ENCODE measurements around the gene SLC25A6.
"Not testable (repeated sequence)": the region's sequence is repeated elsewhere in the genome, so short reads cannot be mapped to it uniquely, and the experiment has no call there.

SLC25A6 gene

DNA sequence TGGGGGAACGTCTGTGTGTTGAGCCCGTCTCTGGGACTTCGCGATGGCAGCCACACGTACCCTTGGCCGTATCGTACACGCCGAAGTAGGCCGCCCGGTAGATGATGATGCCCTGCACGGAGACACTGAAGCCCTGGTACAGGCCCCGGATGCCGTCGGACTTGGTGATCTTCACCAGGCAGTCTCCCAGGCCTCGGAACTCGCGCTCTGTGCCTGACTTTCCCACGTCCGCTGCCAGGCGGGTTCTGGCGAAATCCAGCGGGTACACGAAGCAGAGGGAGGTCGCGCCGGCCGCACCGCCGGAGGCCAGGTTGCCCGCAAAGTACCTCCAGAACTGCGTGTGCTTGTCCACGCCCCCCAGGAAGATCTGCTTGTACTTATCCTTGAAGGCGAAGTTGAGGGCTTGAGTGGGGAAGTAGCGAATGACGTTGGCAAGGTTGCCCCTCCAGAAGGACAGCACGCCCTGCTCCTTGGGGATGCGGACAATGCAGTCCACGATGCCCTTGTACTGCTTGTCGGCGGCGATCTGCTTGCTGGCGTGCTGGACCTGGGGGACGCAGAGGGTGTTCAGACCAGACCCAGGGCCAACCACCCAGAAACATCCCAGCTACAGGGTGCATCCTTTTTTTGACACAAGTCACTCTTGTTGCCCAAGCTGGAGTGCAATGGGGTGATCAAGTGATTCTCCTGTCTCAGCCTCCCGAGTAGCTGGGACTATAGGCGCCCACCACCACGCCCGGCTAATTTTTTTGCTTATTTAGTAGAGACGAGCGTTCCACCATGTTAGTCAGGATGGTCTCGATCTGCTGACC, 2.5 kb downstream of the SLC25A6 start:
- no peak for DNase-seq

DNA sequence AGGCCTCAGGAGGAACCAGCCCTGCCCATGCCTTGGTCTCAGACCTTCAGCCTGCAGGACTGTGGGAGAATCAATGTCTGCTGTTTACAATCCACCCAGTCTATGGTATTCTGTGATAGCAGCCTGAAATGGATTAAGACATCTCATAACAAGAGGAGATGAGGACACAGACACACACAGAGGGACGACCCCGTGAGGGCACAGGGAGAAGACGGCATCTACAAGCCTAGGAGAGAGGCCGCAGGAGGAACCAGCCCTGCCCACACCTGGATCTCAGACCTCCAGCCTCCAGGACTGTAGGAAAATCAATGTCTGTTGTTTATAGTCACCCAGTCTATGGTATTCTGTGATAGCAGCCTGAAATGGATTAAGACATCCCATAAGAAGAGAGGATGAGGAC, 3.3 kb downstream of the SLC25A6 start:
- no peak for DNase-seq

DNA sequence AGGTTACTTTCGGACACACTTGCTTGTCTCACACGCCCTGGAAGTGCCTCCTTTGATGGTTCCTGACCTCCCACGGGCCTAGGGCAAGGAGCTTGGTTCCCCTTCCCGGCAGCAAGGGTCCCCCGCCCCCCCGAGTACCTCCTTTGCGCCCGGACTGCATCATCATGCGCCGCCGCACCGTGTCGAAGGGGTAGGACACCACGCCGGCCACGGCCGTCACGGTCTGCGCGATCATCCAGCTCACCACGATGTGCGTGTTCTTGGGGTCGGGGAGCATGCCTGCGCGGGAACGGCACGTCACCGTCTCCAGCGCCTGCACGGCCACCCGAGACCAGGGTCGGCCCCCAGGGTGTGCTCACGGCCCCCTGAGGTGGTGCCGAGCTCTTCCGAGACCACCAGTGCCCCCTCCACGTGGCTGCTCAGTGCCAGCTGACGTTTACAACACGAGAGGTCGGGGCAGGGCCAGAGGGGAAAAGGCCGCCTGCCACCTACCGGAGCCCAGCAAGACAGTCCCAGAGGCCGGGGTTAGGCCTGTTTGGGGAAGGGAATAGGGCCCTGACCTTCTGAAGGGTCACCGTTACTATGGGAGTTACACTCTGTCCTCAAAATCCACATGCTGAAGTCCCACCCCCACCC, 4.7 kb downstream of the SLC25A6 start:
- no peak for DNase-seq

DNA sequence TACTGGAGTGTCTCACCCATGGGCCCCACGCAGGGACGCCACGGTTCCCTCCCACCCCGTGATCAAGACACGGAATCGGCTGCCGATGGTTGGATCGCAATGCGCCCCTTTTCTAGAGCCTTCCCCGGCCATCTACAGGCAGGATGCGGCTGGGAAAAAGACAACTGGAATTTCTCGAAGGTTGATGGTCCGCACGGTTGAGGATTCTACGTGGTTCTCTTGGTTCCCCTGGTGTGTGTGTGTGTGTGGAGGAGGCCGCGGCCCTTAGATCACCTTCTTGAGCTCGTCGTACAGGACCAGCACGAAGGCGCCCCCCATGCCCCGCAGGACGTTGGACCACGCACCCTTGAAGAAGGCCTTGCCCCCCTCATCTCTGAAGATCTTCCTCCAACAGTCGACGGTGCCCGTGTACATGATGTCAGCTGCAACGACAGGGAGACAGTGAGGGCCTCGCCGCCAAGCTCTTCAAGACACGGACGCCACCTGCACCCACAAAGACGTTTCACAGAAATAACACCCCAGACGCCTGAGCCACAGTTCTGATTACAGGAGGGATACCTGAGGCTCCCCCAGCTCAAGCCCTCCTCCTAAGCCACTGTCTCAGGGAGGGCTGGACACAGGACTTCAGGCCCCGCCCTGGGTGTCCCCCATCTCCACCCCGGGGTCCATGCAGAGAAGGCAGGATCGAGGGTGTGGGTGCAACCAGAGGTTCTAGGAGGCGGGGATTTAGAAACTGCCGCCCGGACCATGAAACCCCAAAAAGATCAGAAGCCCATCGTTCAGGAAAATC, 5.4 kb downstream of the SLC25A6 start:
- no peak for DNase-seq

DNA sequence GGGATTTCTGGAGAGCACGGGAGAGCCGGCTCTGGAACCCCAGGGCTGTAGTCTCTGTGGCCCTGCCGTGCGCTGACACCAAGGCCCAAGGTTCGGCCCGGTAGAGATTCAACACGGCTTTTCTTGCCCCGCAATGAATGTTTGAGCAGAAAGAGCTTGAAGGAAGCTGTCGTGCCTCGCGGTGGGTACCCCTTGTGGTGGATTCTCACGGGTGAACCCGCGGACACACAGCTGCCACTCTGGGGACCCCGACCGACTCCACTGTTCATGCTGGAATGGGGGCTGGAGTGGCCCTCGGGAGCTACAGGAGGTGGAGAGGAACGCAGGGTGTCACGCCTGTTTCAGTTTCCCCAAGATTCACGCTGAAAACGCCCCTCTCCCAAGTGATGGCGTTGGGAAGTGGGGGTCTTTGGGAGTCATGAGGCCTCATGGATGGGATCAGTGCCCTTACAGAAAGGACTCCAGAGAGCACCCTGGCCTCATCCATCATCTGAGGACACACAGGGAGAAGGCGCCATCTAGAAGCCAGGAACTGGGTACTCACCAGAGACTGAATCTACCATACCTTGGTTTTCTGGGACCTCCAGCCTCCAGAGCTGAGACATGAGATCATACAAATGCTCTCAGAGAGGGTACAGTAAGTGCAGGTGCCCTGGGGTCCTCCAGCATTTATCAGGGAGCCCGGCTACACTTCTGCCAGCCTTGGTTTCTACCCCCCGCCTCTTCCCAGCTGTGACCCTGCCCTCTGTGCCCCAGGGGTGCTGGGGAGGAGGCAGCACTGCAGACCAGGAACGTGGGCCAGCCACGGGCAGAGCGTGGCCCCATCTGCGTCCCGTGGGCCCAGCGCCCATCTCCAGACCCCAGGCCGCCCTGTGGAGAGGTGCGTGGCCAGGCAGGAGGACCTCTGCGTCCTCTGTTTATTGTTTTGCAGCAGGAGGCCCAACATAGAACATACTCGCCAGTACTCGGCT, 6.4 kb downstream of the SLC25A6 start:
- no peak for DNase-seq

DNA sequence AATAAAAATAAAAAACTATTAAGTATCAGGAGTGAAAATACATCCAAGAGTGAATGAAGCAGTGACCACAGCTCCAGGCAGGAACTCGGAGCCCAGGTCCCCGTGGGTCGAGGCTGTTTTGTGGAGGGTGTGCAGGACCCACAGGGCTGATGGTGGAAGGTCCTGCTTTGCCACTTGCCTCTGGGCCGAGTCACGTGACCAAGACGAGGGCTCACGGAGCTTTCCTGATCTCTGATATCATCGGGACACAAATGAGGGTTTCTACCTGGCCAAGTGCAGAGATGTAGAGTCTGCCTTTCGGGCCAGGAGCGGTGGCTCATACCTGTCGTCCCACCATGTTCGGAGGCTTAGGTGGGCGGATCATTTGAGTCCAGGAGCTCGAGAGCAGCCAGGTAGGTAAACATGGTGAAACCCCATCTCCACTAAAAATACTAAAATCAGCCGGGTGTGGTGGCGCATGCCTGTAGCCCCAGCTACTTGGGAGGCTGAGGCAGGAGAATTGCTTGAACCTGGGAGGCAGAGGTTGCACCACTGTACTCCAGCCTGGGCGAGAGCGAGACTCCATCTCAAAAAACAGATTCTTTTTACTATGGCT, 7.2 kb downstream of the SLC25A6 start:
- no peak for DNase-seq

DNA sequence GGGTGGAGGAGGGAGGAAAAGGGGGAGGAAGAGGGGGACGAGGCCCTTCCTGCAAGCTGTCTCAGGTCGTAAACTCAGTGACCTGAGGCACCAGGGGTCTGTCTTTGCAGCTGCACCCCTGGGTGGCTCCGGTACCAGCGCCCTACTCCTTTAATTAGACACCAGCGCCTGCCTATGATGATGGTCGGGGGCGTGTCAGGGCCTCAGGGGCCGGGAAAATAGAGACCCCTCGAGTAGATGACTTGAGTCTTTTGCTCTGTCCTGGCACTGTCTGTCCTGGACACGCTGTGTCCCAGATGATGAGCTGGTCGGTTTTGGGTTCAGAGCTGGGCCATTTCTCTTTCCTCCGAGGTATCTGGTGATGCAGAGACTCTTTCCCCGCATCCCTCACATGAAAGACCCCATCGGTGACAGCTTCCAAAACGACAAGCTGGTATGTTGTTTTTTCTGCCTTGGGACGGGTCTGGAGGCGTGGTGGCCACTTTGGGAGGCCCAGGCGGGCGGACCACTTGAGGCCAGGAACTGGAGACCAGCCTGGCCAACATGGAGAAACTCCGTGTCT, 11.2 kb downstream of the SLC25A6 start:
- DNase-seq = no peak

DNA sequence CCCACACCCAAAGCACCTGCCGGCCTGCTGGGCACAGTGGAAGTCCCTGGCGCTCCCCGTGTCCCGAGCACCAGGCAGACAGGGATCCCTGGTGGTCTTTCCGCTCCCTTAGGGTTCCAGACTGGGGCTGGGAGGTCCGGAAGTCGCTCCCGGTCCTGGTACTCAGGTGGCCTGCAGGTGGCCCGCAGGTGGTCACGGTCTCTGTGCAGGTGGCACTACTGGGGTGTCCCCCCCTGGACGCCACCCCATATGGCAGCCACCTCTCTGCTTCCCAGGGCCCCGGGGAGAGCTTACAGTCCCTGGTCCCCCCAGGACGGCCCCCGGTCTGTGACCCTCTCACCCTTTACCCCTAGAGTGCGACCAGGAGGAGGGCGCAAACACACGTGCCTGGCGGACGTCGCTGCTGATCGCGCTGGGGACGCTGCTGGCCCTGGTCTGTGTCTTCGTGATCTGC, 13.6 kb downstream of the SLC25A6 start:
- no peak for DNase-seq

DNA sequence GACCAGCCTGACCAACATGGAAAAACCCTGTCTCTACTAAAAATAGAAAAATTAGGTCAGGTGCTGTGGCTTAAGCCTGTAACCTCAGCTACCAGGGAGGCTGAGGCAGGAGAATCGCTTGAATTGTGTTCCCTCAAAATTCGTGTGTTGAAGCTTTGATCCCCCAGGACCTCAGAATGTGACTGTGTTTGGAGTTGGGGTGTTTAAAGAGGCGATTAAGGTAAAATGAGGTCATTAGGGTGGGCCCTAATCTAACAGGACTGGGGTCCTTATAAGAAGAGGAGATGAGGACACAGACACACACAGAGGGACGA, 23.6 kb downstream of the SLC25A6 start:
- DNase-seq = no peak

DNA sequence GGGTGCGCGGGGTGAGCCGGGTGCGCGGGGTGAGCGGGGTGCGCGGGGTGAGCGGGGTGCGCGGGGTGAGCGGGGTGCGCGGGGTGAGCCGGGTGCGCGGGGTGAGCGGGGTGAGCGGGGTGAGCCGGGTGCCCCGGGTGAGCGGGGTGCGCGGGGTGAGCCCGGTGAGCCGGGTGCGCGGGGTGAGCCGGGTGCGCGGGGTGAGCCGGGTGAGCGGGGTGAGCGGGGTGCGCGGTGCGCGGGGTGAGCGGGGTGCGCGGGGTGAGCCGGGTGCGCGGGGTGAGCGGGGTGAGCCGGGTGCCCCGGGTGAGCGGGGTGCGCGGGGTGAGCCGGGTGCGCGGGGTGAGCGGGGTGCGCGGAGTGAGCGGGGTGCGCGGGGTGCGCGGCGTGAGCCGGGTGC, 25.6 kb downstream of the SLC25A6 start:
- not testable (repeated sequence) for DNase-seq

DNA sequence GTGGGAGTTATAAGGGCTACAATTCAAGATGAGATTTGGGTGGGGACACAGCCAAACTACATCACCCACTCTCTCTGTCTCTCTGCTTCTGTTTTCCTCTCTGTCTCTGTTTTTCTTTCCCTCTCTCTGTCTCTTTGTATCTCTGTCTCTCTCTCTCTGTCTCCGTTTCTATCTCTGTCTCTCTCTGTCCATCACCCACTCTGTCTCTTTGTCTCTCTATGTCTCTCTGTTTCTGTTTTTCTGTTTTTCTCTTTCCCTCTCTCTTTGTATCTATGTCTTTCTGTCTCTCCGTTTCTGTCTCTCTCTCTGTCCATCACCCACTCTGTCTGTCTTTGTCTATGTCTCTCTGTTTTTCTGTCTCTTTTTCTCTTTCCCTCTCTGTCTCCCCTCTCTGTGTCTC, 30.0 kb downstream of the SLC25A6 start:
- DNase-seq = no peak

DNA sequence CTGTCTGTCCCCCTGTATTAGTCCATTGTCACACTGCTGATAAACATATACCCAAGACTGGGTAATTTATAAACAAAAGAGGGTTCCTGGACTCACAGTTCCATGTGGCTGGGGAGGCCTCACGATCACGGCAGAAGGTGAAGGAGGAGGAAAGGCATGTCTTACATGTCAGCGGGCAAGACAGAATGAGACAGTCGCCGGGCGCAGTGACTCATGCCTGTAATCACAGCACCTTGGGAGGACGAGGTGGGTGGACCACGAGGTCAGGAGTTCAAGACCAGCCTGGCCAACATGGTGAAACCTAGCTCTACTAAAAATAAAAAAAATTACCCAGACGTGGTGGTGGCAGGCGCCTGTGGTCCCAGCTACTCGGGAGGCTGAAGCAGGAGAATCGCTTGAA, 30.6 kb downstream of the SLC25A6 start:
- no peak for DNase-seq

DNA sequence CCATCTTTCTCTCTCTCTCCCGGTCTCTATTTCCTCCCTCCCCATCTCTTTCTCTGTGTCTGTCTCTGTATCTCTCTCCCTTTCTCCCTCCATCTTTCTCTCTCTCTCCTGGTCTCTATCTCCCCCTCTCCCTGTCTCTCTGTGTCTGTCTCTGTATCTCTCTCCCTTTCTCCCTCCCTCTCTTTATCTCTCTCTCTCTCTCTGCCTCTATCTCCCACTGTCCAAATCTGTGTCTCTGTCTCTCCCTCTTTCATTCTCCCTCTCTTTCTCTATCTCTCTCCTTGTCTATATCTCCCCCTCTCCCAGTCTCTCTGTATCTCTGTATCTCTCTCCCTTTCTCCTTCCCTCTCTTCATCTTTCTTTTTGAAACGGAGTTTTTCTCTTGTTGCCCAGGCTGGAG, 31.7 kb downstream of the SLC25A6 start:
- DNase-seq = no peak

DNA sequence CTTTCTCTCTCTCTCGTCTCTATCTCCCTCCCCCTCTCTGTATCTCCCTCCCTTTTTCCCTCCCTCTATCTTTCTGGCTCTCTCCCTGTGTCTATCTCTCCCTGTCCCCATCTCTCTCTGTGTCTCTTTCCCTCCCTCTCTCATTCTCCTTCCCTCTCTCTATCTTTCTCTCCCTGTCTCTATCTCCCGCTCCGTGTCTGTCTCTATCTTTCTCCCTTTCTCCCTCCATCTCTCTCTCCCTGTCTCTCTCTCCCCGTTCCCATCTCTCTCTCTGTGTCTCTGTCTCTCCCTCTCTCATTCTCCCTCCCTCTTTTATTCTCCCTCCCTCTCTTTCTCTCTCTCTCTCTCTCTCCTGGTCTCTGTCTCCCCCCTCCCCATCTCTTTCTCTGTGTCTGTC, 32.4 kb downstream of the SLC25A6 start:
- no peak for DNase-seq

DNA sequence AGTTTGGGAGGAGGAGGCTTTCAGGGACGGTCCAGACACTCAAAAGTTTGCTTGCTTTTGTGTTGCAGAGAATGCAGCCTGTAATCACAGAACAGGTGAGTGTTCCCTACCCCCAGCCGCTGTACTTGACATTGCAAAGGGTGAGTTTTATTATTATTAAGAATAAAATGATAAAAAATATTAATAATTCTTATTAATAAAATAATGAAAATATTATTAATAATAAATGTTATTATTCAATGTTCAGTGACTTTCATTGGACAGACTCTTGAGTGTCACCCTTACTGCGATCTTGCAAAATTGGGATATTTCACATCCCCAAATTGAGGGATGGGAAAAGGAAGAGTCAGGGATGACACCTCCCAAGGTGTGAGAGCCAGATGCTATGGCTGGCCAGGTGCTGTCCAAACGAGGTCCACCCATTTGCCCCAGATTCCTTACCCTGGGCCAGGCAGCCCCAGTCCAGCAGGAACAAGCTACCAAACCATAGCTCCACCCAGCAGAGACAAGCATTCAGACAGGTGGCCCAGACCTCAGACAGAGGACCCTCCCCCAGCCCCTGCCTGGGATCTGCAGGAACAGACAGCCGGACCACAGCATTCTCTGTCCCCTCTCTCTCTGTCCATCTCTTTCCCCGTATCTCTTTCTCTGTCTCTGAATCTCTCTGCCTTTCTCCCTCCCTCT, 33.0 kb downstream of the SLC25A6 start:
- DNase-seq = no peak

DNA sequence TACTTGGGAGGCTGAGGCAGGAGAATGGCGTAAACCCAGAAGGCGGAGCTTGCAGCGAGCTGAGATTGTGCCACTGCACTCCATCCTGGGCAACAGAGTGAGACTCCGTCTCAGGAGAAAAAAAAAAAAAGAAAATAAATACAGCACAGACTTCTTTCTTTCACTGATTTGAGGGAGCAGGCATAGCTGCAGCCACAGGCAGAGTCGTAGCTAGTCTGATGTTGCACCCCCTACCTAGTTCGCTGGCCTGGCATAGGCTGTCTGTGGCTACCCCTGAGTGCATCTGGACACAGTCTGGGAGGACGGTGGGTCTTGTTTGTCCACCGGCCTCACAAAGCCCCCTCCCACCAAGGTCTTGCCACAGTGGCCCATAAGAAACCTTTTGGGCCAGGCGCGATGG, 33.9 kb downstream of the SLC25A6 start:
- no peak for DNase-seq

DNA sequence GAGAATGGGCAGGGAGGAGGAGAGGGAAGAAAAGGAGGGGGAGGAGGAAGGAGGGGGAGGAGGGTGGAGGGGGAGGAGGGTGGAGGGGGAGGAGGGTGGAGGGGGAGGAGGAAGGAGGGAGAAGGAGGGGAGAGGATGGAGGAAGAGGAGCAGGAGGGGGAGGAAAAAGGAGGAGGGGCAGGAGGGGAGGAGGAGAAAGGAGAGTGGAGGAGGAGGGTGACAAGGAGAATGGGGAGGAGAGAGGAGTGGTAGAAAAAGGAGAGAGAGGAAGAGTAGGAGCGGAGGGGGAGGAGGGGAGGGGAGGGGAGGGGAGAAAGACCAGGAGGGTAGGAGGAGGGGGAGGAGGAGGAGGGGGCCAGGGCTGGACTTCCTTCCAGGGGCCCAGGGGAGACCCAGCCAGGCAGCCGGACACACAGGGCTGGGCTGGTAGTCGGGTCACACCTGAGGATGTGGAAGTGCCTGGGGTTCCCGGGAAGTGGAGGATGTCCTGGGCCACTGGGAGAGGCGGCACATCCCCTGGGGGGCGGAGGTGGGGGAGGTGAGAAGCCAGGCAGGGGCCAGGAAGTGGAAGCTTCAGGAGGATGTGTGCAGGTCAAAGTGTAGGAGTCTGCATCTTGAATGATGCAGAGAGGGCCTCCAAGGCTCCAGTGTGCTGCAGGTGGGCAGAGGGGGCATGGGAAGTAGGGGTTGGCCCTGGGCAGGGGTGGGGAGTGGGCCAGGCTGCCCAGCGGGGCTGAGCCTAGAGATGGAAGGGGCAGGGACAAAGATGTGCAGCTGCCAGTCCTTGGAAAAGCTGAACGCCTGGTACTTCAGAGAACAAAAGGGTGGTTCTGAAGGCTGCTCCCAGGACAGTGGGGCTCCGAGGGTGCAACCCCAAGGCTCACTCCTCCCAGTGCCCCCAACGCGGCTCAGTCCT, 36.5 kb downstream of the SLC25A6 start:
- DNase-seq = no peak

DNA sequence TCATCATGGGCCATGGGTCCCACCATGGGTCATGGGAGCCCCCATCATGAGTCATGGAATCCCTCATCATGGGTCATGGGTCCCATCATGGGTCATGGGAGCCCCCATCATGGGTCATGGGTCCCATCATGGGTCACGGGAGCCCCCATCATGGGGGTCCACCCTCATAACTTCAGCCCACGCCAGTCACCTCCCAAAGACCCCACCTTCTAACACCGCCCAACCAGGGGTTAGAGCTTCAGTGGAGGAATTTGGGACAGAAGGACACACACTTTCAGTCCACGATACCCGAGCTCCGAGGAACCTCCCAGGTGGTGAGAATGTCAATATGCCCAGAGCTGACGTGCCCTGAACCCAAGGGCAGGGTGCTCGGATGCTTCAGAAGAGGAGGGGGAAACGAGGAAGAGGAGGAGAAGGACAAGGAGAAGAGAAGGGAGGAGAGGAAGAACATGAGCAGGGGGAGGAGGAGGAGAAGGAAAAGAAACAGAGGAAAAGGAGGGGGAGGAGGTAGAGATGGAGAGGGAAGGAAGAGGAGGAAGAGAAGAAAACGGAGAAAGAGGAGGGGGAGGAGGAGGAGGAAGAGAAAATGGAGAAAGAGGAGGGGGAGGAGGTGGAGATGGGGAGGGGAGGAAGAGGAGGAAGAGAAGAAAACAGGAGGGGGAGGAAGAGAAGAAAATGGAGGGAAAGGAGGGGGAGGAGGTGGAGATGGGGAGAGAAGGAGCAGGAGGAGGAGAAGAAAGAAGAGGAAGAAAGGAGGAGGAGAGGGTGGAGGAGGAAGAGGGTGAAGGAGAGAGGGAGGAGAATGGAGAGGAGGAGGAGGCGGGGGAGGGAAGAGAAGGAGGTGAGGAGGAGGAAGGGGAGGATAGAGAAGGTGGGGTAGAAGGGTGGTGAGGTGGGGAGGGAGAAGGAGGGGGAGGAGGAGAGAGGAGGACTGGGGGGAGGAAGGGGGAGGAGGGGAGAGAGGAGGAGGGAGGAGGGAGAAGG, 37.6 kb downstream of the SLC25A6 start:
- no peak for DNase-seq
